ENCODE results near the gene CAMK2B. TPM values are rescaled to one million over a fixed set of nuclear protein-coding genes. Genes with fewer than 3 reads are reported as not detected.

Gene CAMK2B
- total RNA-seq, 1 donor from 2014 or later, result 0.17 TPM

- Histone ChIP-seq H3K4me3 (no peak overlapping the region), H3K4me1 (no peaks in the 10 kb centered on the region), H3K27me3 (no peaks in the 10 kb centered on the region), H3K36me3 (no peaks in the 10 kb centered on the region), H3K9me3 (no peaks in the 10 kb centered on the region), H3K27ac (no peak overlapping the region)
- intact Hi-C loops (cut with DNase I), result no loop called here
- DNase-seq (no peak), ATAC-seq (no peak)
- TF ChIP-seq, protein P1, sequence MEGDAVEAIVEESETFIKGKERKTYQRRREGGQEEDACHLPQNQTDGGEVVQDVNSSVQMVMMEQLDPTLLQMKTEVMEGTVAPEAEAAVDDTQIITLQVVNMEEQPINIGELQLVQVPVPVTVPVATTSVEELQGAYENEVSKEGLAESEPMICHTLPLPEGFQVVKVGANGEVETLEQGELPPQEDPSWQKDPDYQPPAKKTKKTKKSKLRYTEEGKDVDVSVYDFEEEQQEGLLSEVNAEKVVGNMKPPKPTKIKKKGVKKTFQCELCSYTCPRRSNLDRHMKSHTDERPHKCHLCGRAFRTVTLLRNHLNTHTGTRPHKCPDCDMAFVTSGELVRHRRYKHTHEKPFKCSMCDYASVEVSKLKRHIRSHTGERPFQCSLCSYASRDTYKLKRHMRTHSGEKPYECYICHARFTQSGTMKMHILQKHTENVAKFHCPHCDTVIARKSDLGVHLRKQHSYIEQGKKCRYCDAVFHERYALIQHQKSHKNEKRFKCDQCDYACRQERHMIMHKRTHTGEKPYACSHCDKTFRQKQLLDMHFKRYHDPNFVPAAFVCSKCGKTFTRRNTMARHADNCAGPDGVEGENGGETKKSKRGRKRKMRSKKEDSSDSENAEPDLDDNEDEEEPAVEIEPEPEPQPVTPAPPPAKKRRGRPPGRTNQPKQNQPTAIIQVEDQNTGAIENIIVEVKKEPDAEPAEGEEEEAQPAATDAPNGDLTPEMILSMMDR (IDR thresholded peaks at IDR 0.05), result no peak
Measured at GRCh38 chr7:44368455-44368854, 43.1 kb upstream of the CAMK2B start.

DNA sequence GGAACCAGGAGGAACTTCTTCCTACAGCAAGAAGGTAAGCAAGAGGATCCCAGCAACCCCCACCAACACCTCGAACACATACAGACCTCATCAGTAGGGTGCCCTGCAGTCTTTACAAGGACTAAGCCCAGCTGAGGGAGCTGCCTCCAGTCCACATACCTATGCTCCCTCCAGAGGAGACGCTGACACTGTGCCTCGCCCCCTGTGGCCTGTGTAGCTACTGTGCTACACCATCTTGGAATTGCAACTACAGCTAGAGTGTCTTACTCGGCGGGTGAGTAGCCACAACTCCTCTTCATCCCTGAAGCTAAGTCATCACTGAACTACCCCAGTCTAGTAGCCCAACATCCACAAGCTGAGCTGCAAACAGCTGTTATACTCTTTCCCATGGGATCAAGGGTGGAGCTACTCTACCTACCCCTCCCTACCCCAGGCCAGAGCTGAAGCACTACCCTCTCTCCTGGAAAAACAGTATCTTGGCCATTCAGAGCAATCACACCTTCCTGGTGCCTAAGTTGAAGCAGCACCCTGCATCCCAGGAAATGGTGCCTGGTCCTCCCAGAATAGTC is 42.2 kb upstream of the CAMK2B start:
- Histone ChIP-seq H3K9me3 (no peaks in the 10 kb centered on the region), H3K4me3 (no peak overlapping the region), H3K36me3 (no peaks in the 10 kb centered on the region), H3K4me1 (no peaks in the 10 kb centered on the region), H3K27ac (no peak overlapping the region), H3K27me3 (no peaks in the 10 kb centered on the region)
- intact Hi-C loops (cut with DNase I), result no loop called here
- no peak for ATAC-seq
- TF ChIP-seq, protein P1 (IDR thresholded peaks at IDR 0.05), result no peak
- no peak for DNase-seq

GRCh38 chr7:44366986-44367385 is 41.6 kb upstream of the CAMK2B start:
- no peak overlapping the region for H3K27ac ChIP-seq
- ATAC-seq (no peak), DNase-seq (no peak)
- intact Hi-C loops (cut with DNase I), result no loop called here
- TF ChIP-seq, protein P1 (IDR thresholded peaks at IDR 0.05), result no peak
- H3K4me1 ChIP-seq, result no peaks in the 10 kb centered on the region
- H3K9me3 ChIP-seq, result no peaks in the 10 kb centered on the region
- peaks cover 4% of the 10 kb centered on the region for H3K27me3 ChIP-seq
- H3K4me3 ChIP-seq, result no peak overlapping the region
- no peaks in the 10 kb centered on the region for H3K36me3 ChIP-seq

- H3K27ac ChIP-seq, result no peak overlapping the region
- TF ChIP-seq, protein P1 (IDR thresholded peaks at IDR 0.05), result no peak
- no peaks in the 10 kb centered on the region for H3K4me1 ChIP-seq
- ATAC-seq (no peak), DNase-seq (no peak)
- intact Hi-C loops (cut with DNase I), result no loop called here
- H3K9me3 ChIP-seq, result peaks cover 3% of the 10 kb centered on the region
- no peak overlapping the region for H3K4me3 ChIP-seq
- H3K27me3 ChIP-seq, result no peaks in the 10 kb centered on the region
- no peaks in the 10 kb centered on the region for H3K36me3 ChIP-seq
Measured at GRCh38 chr7:44353668-44354067, 28.3 kb upstream of the CAMK2B start.

- intact Hi-C loops (cut with DNase I), result no loop called here
- Histone ChIP-seq H3K27ac (no peak overlapping the region), H3K27me3 (no peaks in the 10 kb centered on the region), H3K4me3 (no peak overlapping the region), H3K4me1 (no peaks in the 10 kb centered on the region), H3K9me3 (peaks cover 3% of the 10 kb centered on the region), H3K36me3 (no peaks in the 10 kb centered on the region)
- TF ChIP-seq, protein P1 (IDR thresholded peaks at IDR 0.05), result no peak
- ATAC-seq (no peak), DNase-seq (no peak)
Measured at GRCh38 chr7:44348851-44349781, 23.7 kb upstream of the CAMK2B start.
